ENCODE data around the gene IFITM2. TPM values are rescaled to one million over a fixed set of nuclear protein-coding genes. Genes with fewer than 3 reads are reported as not detected.

IFITM2 gene
- total RNA-seq, 1 donor: 50.1 TPM

Small RNA genes lying within 50 kb of the gene (small RNA-seq; reads per million reads assigned to genes)
- not detected for gene AC136475.6

Other genes starting within 250 kb of the IFITM2 start
- not detected in 2 replicates for gene SCGB1C1, start 114.7 kb upstream of the IFITM2 start, total RNA-seq (ENCODE audit: low replicate concordance)
- 9.6 and 16.2 TPM in 2 replicates for gene BET1L, start 100.4 kb upstream of the IFITM2 start, total RNA-seq (ENCODE audit: low replicate concordance)
- gene RIC8A, start 100.1 kb upstream of the IFITM2 start, total RNA-seq (ENCODE audit: low replicate concordance): 135 and 148 TPM in 2 replicates
- gene SIRT3, start 71.5 kb upstream of the IFITM2 start, total RNA-seq (ENCODE audit: low replicate concordance): 4.2 and 8.2 TPM in 2 replicates
- gene PSMD13, start 70.8 kb upstream of the IFITM2 start, total RNA-seq (ENCODE audit: low replicate concordance): 96.9 and 121 TPM in 2 replicates
- gene NLRP6, start 29.4 kb upstream of the IFITM2 start, total RNA-seq (ENCODE audit: low replicate concordance): not detected in 2 replicates
- 5.3 and 6.9 TPM in 2 replicates for gene PGGHG, start 18.7 kb upstream of the IFITM2 start, total RNA-seq (ENCODE audit: low replicate concordance)
- gene IFITM5, start 8.3 kb upstream of the IFITM2 start, total RNA-seq (ENCODE audit: low replicate concordance): not detected in 2 replicates
- 20.9 and 24.2 TPM in 2 replicates for gene IFITM1, start 6.2 kb downstream of the IFITM2 start, total RNA-seq (ENCODE audit: low replicate concordance)
- gene IFITM3, start 13.0 kb downstream of the IFITM2 start, total RNA-seq (ENCODE audit: low replicate concordance): 34.3 and 95.4 TPM in 2 replicates
- 1.5 and 1.9 TPM in 2 replicates for gene B4GALNT4, start 61.7 kb downstream of the IFITM2 start, total RNA-seq (ENCODE audit: low replicate concordance)
- 1.3 and 5.6 TPM in 2 replicates for gene PKP3, start 86.4 kb downstream of the IFITM2 start, total RNA-seq (ENCODE audit: low replicate concordance)
- 30.4 and 38.7 TPM in 2 replicates for gene SIGIRR, start 107.2 kb downstream of the IFITM2 start, total RNA-seq (ENCODE audit: low replicate concordance)
- not detected in 2 replicates for gene ANO9, start 134.2 kb downstream of the IFITM2 start, total RNA-seq (ENCODE audit: low replicate concordance)
- gene PTDSS2, start 142.5 kb downstream of the IFITM2 start, total RNA-seq (ENCODE audit: low replicate concordance): 28.7 and 51.6 TPM in 2 replicates
- gene RNH1, start 199.4 kb downstream of the IFITM2 start, total RNA-seq (ENCODE audit: low replicate concordance): 388 and 436 TPM in 2 replicates
- gene HRAS, start 227.8 kb downstream of the IFITM2 start, total RNA-seq (ENCODE audit: low replicate concordance): 34.6 and 44.4 TPM in 2 replicates
- 0.45 and 1.2 TPM in 2 replicates for gene LRRC56, start 229.7 kb downstream of the IFITM2 start, total RNA-seq (ENCODE audit: low replicate concordance)

All from fibroblast of the aortic adventitia (primary cell).